Ovary (tissue), 3 donors: ENCODE data around the gene CATSPERE.

Experiments
- CTCF ChIP-seq, 3 donors: fragments of 450-650 bp in 2 of 3; fragments of 200-600 bp in 1 of 3; IDR thresholded peaks; one replicate each; pipeline versions ENCODE4 v1.5.1 to v1.8.0; 2016 to 2022; ENCODE audit warnings: antibody characterized with exemption in 3 of 3, mild to moderate bottlenecking in 1 of 3
- EP300 ChIP-seq: sonication (generic); formaldehyde crosslinking; IDR thresholded peaks from one replicate; pipeline ENCODE4 v1.6.1; 2017; ENCODE audit warnings: antibody characterized with exemption
- donor health status: DM: no; HTN: no; CAD: no.

GRCh38 chr1:244675167-244675566 lies 214.1 kb downstream of the CATSPERE start:
- TF ChIP-seq CTCF (IDR thresholded peaks at IDR 0.05) (no peak), EP300 (no peak)
